Inferior parietal cortex (tissue), 1 donor: ENCODE results near the gene EXOC3L1.
A peak's percentile ranks its signal among the peaks of the same experiment; 100 is the strongest.

Experiments
- DNase-seq: peaks from one replicate; pipeline ENCODE4 v3.0.0-alpha.2; 2016; ENCODE audit errors: extremely low spot score

The EXOC3L1 gene

DNA sequence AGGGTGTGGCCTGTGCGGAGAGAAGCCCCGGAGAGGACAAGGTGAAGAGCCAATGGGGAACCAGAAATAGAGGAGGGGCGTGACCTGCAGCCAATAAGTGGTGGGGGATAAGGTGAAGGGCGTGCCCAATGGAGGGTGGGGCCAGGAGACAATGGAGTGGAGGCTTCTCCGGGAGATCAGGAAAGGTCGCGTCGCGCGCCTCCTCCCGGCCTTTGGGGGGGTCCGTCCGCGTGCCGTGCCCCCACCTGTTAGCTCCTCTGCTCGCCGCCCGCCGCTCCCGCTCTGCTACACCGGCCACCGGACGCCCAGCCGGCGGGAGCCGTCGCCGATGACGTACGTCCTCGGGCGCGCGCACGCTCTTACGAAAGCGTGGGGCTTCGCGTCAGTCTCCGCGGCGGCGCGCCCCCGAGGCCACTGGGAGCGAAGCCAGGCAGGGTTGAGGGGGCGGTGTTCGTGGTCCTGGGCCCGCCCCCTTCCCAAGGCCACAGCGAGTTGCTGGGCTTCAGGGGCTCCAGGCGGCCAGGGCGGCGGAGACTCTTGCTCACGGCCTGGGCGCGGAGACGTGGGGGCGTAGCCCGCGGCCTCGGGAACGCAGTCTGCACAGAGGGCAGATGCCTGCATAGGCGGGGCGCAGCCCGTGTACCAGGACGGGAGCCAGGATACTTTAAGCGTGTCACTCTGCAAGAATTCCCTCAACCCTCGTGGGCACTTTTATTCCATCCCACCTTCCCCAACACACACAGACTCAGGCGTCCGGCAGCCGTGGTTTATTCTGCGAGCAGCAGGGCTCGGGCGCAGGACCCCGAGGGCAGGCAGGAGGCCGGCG is 6.1 kb downstream of the EXOC3L1 start, which contains the start of gene MATCAP1:
Gene MATCAP1 (minus strand): TSS at position 337 of the 826 bp plus-strand sequence. CDS start 3,353 bp downstream, outside the sequence.
- DNase-seq: peak; percentile 95

DNA sequence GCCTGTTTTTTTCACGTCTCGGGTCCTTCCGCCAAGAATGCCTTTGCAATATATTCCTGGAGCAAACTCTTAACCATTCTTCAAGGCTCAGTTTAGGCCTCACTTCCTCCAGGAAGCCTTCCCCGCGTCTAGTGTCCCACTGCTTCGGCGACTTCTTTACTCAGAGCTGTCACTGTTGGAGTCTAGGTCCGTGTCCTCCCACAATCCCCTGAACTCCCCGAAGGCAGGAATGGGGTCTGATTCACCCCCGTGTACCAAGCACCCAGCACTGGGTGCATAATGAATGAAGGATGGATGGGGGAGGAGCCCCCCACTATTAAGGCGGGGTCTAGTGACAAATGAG is 6.7 kb downstream of the EXOC3L1 start:
- no peak for DNase-seq

GRCh38 chr16:67182288-67182687 is 7.6 kb downstream of the EXOC3L1 start:
- DNase-seq: no peak

- DNase-seq: no peak
These were observed 8.6 kb downstream of the EXOC3L1 start for GRCh38 chr16:67181346-67181745.

DNA sequence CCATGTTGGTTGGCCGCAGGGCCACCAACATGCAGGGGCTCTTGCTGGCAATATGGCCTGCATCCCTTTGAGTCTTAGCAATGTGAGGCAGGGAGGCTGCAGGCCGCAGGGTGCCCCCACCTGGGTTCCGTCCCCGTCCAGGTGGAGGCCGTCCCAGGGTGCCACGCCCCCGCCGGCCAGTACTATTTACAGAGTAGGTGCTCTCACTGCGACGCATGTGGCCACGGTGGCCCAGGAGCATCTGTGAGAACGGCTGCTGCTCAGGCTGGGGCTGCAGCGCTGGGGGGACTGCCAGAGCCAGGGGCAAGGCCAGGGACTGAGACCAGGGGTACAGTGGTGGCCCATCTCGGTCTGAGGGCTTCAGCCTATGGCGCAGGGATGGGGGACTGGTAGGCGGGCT is 9.8 kb downstream of the EXOC3L1 start:
- no peak for DNase-seq

- no peak for DNase-seq
These were observed 10.4 kb downstream of the EXOC3L1 start for GRCh38 chr16:67179421-67180080.

GRCh38 chr16:67177743-67178699 is 11.9 kb downstream of the EXOC3L1 start:
- DNase-seq: no peak

DNA sequence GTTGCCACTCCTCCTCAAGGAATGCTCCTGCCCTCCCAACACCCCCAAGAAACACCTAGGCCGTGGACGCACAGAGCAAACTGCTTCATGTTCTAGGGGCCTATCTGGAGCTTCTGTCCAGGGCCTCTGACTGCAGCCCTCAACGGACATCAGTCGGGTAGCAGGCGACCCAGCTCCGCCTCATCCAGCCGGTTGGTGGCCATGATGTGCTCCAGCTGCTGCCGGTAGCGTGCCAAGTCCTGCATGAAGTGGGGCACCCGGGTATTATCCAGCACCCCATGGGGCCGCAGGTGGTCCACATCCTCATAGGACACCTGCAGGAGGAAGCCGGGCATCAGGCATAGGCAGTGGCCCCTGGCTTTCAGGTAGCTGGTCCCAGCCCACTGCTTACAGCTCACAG is 13.3 kb downstream of the EXOC3L1 start:
- no peak for DNase-seq

- no peak for DNase-seq
These were observed 15.2 kb downstream of the EXOC3L1 start for GRCh38 chr16:67174706-67175231.

GRCh38 chr16:67173808-67174705 is 15.9 kb downstream of the EXOC3L1 start:
- peak; percentile 66 for DNase-seq

GRCh38 chr16:67173323-67173722 is 16.6 kb downstream of the EXOC3L1 start:
- DNase-seq: no peak

GRCh38 chr16:67170949-67171649 is 18.8 kb downstream of the EXOC3L1 start:
- no peak for DNase-seq

GRCh38 chr16:67170168-67170948 is 19.6 kb downstream of the EXOC3L1 start, which contains the start of gene NOL3:
NOL3 (plus strand) TSS chr16:67170538.
- DNase-seq: peak; percentile 16

DNA sequence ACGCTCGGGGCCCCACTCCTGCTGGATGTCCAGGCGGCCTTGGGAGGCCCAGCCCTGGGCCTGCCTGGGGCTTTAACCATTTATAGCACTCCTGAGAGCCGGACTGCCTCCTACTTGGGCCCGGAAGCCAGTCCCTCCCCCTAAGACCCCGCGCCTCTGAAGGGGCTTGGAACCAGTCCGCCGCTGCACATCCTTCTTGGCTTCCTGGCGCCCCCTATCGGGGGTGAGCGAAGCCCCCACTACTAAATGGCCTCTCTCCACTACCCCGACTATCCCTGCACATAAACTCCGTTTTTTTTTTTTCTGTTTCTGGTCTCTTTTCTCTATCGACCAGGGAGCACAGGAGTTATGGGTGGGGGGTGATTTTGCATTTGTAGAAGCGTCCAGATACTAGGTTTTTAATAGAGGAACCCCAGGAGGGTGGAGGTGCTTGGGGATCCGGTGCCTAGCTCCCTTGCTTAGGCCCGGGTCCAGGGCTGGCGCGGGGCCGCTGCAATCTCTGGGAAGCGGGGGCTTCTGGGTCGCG is 20.2 kb downstream of the EXOC3L1 start:
- DNase-seq: no peak

- no peak for DNase-seq
These were observed 20.9 kb downstream of the EXOC3L1 start for GRCh38 chr16:67169011-67169451.

- no peak for DNase-seq
These were observed 22.3 kb downstream of the EXOC3L1 start for GRCh38 chr16:67167588-67167987.

DNA sequence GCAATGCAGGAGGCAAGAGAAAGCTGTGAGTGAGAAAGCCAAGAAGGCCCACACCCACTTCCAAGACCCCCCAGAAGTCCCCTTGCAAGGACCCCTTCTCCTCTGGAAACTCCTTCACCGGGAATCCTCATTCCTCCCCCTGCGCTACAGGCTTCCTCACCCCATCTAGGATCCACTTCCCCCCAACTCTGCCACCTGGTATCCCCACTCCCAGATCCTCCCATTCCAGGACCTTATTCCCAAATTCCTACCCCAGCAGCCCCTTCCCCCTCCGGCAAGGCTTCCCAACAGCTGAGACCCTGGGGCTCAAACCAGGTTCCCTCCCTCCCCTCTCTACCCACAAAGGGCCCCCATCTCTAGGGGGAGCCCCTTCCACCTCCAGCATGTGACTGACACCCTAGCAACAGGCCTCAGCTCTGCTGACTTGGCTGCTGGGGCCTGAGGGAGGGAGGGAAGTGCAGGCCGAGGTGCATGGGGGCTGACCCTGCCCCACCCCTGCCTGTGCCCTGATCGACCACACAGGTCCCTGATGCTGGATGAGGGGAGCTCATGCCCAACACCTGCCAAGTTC is 23.3 kb downstream of the EXOC3L1 start:
- DNase-seq: no peak

DNA sequence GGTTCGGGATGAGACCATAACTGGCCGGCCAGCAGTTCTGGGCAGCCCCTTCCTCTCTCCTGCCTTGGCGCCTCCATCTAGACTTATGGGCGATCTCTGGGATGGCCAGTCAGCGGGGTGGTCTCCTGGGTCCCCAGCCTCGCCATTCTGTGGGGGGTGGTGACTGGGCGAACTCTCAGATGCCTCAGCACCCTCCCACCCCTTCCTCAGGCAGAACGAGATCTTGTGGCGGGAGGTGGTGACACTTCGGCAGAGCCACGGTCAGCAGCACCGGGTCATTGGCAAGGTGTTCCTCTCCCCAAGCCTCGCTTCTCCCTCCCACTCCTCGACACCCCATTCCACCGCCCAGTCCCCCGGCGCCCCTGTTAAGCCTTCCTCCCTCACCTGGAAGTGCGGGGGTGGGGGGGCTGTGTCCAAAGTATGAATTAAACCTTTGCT is 23.8 kb downstream of the EXOC3L1 start:
- no peak for DNase-seq
